Sigmoid colon (tissue), 7 donors: ENCODE measurements around the gene ADAM8. TPM values are rescaled to one million over a fixed set of nuclear protein-coding genes. Genes with fewer than 3 reads are reported as not detected.

Source experiments
- DNase-seq: peaks from one replicate; pipeline ENCODE4 v3.0.0-alpha.2; 2019
- H3K27ac ChIP-seq, 4 donors: fragments of 200-600 bp; sonication (generic); one replicate each; pipeline ENCODE4 v1.5.1; 2016 to 2019; ENCODE audit warnings: mild to moderate bottlenecking in 1 of 4
- H3K27me3 ChIP-seq, 3 donors: fragments of 200-600 bp; sonication (generic); one replicate each; pipeline ENCODE4 v1.5.1; 2019; ENCODE audit warnings: mild to moderate bottlenecking in 1 of 3
- H3K36me3 ChIP-seq, 4 donors: fragments of 200-600 bp; sonication (generic); one replicate each; pipeline ENCODE4 v1.5.1; 2016 to 2019
- H3K4me1 ChIP-seq, 4 donors: fragments of 200-600 bp; sonication (generic); one replicate each; pipeline ENCODE4 v1.5.1; 2017 to 2019
- H3K4me3 ChIP-seq, 4 donors: fragments of 200-600 bp; sonication (generic); one replicate each; pipeline ENCODE4 v1.5.1; 2017 to 2019; ENCODE audit warnings: mild to moderate bottlenecking in 2 of 4, moderate library complexity in 1 of 4
- H3K9me3 ChIP-seq, 4 donors: fragments of 200-600 bp in 3 of 4; sonication (generic) in 3 of 4; one replicate each; pipeline versions ENCODE4 v1.5.1 to v1.6.1; 2013 to 2019
- CTCF ChIP-seq, 4 experiments: fragments of 450-650 bp in 3 of 4; fragments of 200-600 bp in 1 of 4; IDR thresholded peaks; one replicate each; pipeline ENCODE4 v1.5.1; 2016 to 2019; ENCODE audit warnings: antibody characterized with exemption in 4 of 4, mild to moderate bottlenecking in 3 of 4, moderate library complexity in 2 of 4
- EP300 ChIP-seq, 4 donors: sonication (generic); formaldehyde crosslinking; IDR thresholded peaks; one replicate each; pipeline ENCODE4 v1.6.1; 2017; ENCODE audit warnings: antibody characterized with exemption in 4 of 4
- POLR2A ChIP-seq, 2 donors: fragments of 450-650 bp; IDR thresholded peaks; one replicate each; pipeline ENCODE4 v1.6.1; 2016; ENCODE audit warnings: antibody characterized with exemption in 2 of 2, mild to moderate bottlenecking in 2 of 2, moderate library complexity in 2 of 2
- POLR2AphosphoS5 ChIP-seq, 4 donors: sonication (generic); formaldehyde crosslinking; IDR thresholded peaks; one replicate each; pipeline ENCODE4 v1.6.1; 2017; ENCODE audit warnings: antibody characterized with exemption in 4 of 4
- WGBS, 2 donors: extraction: QIAGEN DNeasy Blood & Tissue Kit; methylation state at CpG; one replicate each; pipeline ENCODE4 v1.1.7; 2013; 5-methylcytosine and 5-hydroxymethylcytosine counted together
- intact Hi-C: fragments of 100-400 bp; cut with DNase I; formaldehyde crosslinking; loops from one replicate; pipeline ENCODE4 v1.15.1; 2023
- polyA plus RNA-seq, 3 donors: library from polyadenylated mRNA; stranded (reverse); fragments of 200-250 nt; gene quantifications; one replicate each; pipeline ENCODE4 v1.2.3, GENCODE V29; 2013
- total RNA-seq, 4 donors: library from RNA; depleted of rRNA; stranded (reverse); fragments of >200 nt; gene quantifications; one replicate each; pipeline ENCODE4 v1.1.0, GENCODE V29; 2016
- donor health status: healthy with polysubstance abuse.
- donor health status: Bipolar disorder and iron deficiency.
- donor health status: healthy.

ADAM8 gene
- total and polyA plus RNA-seq, 7 donors, result 0.36 to 8.9 (median 1.2) TPM

GRCh38 chr10:133217800-133218589, 58.7 kb downstream of the ADAM8 start:
- 83 to 86% methylated on average over 25 of the region's 25 CpGs for WGBS, 2 donors
- Histone ChIP-seq H3K27ac (no peak overlapping the region), H3K4me3 (no peak overlapping the region), H3K4me1 (no peaks in the 10 kb centered on the region), H3K9me3 (no peaks in the 10 kb centered on the region), H3K36me3 (no peaks in the 10 kb centered on the region), H3K27me3 (peaks cover 4 to 33% (median 22%) of the 10 kb centered on the region in 3 donors)
- TF ChIP-seq EP300 (IDR thresholded peaks at IDR 0.05), result no peak
- no peak for TF ChIP-seq POLR2AphosphoS5 (IDR thresholded peaks at IDR 0.05)
- no peak for TF ChIP-seq CTCF (IDR thresholded peaks at IDR 0.05)
- no peak for TF ChIP-seq POLR2A (IDR thresholded peaks at IDR 0.05)
- no peak for DNase-seq
- intact Hi-C loops, result no loop called here

DNA sequence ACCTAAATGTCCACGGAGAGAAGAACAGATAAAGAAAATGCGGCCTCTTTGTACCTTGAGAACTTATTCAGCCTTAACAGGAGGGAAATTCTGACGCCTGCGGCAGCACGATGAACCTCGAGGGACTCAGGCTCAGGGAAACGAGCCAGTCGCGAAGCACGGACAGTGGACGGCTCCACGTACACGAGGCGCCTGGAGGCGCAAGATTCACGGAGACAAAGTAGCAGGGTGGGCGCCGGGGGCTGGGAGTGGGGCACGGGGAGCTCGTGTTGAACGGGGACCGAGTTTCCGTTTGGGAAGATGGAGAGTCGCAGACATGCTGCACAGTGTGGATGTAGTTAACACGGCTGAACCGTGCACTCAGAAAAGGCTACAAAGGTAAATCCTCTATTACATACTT, 59.9 kb downstream of the ADAM8 start:
- 87% methylated on average over 26 of the region's 26 CpGs for WGBS, 2 donors

GRCh38 chr10:133215586-133215985, 61.1 kb downstream of the ADAM8 start:
- Histone ChIP-seq H3K9me3 (no peaks in the 10 kb centered on the region), H3K27me3 (peaks cover 4 to 32% (median 11%) of the 10 kb centered on the region in 3 donors), H3K36me3 (no peaks in the 10 kb centered on the region), H3K4me1 (no peaks in the 10 kb centered on the region), H3K4me3 (no peak overlapping the region), H3K27ac (no peak overlapping the region)
- DNase-seq, result no peak
- 92 to 94% methylated on average over 27 of the region's 27 CpGs for WGBS, 2 donors
- TF ChIP-seq POLR2A (IDR thresholded peaks at IDR 0.05) (no peak), EP300 (IDR thresholded peaks at IDR 0.05) (no peak), CTCF (IDR thresholded peaks at IDR 0.05) (no peak), POLR2AphosphoS5 (IDR thresholded peaks at IDR 0.05) (no peak)
- intact Hi-C loops, result no loop called here

More for the DNA sequence above, 59.9 kb downstream of the ADAM8 start:
- no peak for DNase-seq
- H3K27ac ChIP-seq, result no peak overlapping the region
- no peaks in the 10 kb centered on the region for H3K36me3 ChIP-seq
- no peaks in the 10 kb centered on the region for H3K9me3 ChIP-seq
- TF ChIP-seq POLR2AphosphoS5 (IDR thresholded peaks at IDR 0.05) (no peak), CTCF (IDR thresholded peaks at IDR 0.05) (no peak), POLR2A (IDR thresholded peaks at IDR 0.05) (no peak), EP300 (IDR thresholded peaks at IDR 0.05) (no peak)
- H3K27me3 ChIP-seq, result peaks cover 4 to 41% (median 22%) of the 10 kb centered on the region in 3 donors
- intact Hi-C loops, result no loop called here
- H3K4me1 ChIP-seq, result no peaks in the 10 kb centered on the region
- H3K4me3 ChIP-seq, result no peak overlapping the region

GRCh38 chr10:133214468-133215410, 61.9 kb downstream of the ADAM8 start:
- Histone ChIP-seq H3K4me1 (no peaks in the 10 kb centered on the region), H3K36me3 (no peaks in the 10 kb centered on the region), H3K27ac (no peak overlapping the region), H3K27me3 (peaks cover 1 to 29% (median 8%) of the 10 kb centered on the region in 3 donors), H3K9me3 (no peaks in the 10 kb centered on the region), H3K4me3 (no peak overlapping the region)
- 79 to 84% methylated on average over 28 of the region's 28 CpGs for WGBS, 2 donors
- TF ChIP-seq POLR2AphosphoS5 (IDR thresholded peaks at IDR 0.05), result no peak
- TF ChIP-seq EP300 (IDR thresholded peaks at IDR 0.05), result no peak
- no peak for TF ChIP-seq POLR2A (IDR thresholded peaks at IDR 0.05)
- TF ChIP-seq CTCF (IDR thresholded peaks at IDR 0.05), result no peak
- intact Hi-C loops, result no loop called here
- no peak for DNase-seq
